ENCODE measurements around the gene AANAT. TPM values are rescaled to one million over a fixed set of nuclear protein-coding genes. Genes with fewer than 3 reads are reported as not detected.

AANAT gene
- total and polyA plus RNA-seq, 4 donors = 0.10 to 0.31 TPM; not detected in 2

GRCh38 chr17:76477576-76477975 is 10.2 kb downstream of the AANAT start:
- no peak overlapping the region for H3K27ac ChIP-seq (ENCODE audit: low read depth in 1 of 2, low read length in 1 of 2)
- ATAC-seq (ENCODE audit: insufficient read depth, low FRiP score) = no peak
- H3K4me1 ChIP-seq (ENCODE audit: control insufficient read depth in 5 of 5, insufficient read depth in 5 of 5, low read length in 5 of 5) = peaks cover 0 to 11% (median 2%) of the 10 kb centered on the region in 5 donors
- no peak overlapping the region for H3K4me3 ChIP-seq
- no peaks in the 10 kb centered on the region for H3K9me3 ChIP-seq (ENCODE audit: control insufficient read depth in 4 of 4, insufficient read depth in 3 of 4, low read length in 3 of 4)
- no peak for DNase-seq
- no peak for TF ChIP-seq CTCF (IDR thresholded peaks at IDR 0.05; ENCODE audit: control extremely low read depth, extremely low read depth)
- H3K27me3 ChIP-seq (ENCODE audit: control insufficient read depth in 3 of 3, insufficient read depth in 3 of 3, low read length in 2 of 3) = no peaks in the 10 kb centered on the region
- no peak overlapping the region for H3K9ac ChIP-seq (ENCODE audit: insufficient read depth in 1 of 2, low read length in 2 of 2)
- peaks cover 0 to 43% (median 0%) of the 10 kb centered on the region in 4 donors for H3K36me3 ChIP-seq (ENCODE audit: control insufficient read depth in 4 of 4, insufficient read depth in 4 of 4, low read length in 4 of 4)
- 87% methylated on average over 15 of the region's 15 CpGs for WGBS, 2 donors

- Histone ChIP-seq H3K4me3 (no peak overlapping the region), H3K4me1 (ENCODE audit: control insufficient read depth in 5 of 5, insufficient read depth in 5 of 5, low read length in 5 of 5) (peaks cover 0 to 11% (median 2%) of the 10 kb centered on the region in 5 donors), H3K9me3 (ENCODE audit: control insufficient read depth in 4 of 4, insufficient read depth in 3 of 4, low read length in 3 of 4) (no peaks in the 10 kb centered on the region), H3K27ac (ENCODE audit: low read depth in 1 of 2, low read length in 1 of 2) (no peak overlapping the region), H3K36me3 (ENCODE audit: control insufficient read depth in 4 of 4, insufficient read depth in 4 of 4, low read length in 4 of 4) (peaks cover 0 to 38% (median 0%) of the 10 kb centered on the region in 4 donors), H3K27me3 (ENCODE audit: control insufficient read depth in 3 of 3, insufficient read depth in 3 of 3, low read length in 2 of 3) (no peaks in the 10 kb centered on the region), H3K9ac (ENCODE audit: insufficient read depth in 1 of 2, low read length in 2 of 2) (no peak overlapping the region)
- ATAC-seq (ENCODE audit: insufficient read depth, low FRiP score) = no peak
- TF ChIP-seq CTCF (IDR thresholded peaks at IDR 0.05; ENCODE audit: control extremely low read depth, extremely low read depth) = no peak
- DNase-seq = no peak
- WGBS, 2 donors = 92 to 94% methylated on average over 10 of the region's 10 CpGs
These were observed 10.7 kb downstream of the AANAT start for GRCh38 chr17:76478097-76478496.

- Histone ChIP-seq H3K27me3 (ENCODE audit: control insufficient read depth in 3 of 3, insufficient read depth in 3 of 3, low read length in 2 of 3) (no peaks in the 10 kb centered on the region), H3K36me3 (ENCODE audit: control insufficient read depth in 4 of 4, insufficient read depth in 4 of 4, low read length in 4 of 4) (peaks cover 0 to 30% (median 0%) of the 10 kb centered on the region in 4 donors), H3K9me3 (ENCODE audit: control insufficient read depth in 4 of 4, insufficient read depth in 3 of 4, low read length in 3 of 4) (no peaks in the 10 kb centered on the region), H3K4me1 (ENCODE audit: control insufficient read depth in 5 of 5, insufficient read depth in 5 of 5, low read length in 5 of 5) (peaks cover 0 to 11% (median 2%) of the 10 kb centered on the region in 5 donors), H3K9ac (ENCODE audit: insufficient read depth in 1 of 2, low read length in 2 of 2) (no peak overlapping the region), H3K27ac (ENCODE audit: low read depth in 1 of 2, low read length in 1 of 2) (no peak overlapping the region), H3K4me3 (no peak overlapping the region)
- no peak for TF ChIP-seq CTCF (IDR thresholded peaks at IDR 0.05; ENCODE audit: control extremely low read depth, extremely low read depth)
- ATAC-seq (ENCODE audit: insufficient read depth, low FRiP score) (no peak), DNase-seq (no peak)
- 92 to 94% methylated on average over 37 of the region's 37 CpGs for WGBS, 2 donors
These were observed 11.5 kb downstream of the AANAT start for GRCh38 chr17:76478730-76479514.

Data from lung (tissue), 12 donors.